Endothelial cell of umbilical vein (primary cell): ENCODE data around the gene GPHB5. TPM values are rescaled to one million over a fixed set of nuclear protein-coding genes. Genes with fewer than 3 reads are reported as not detected.
A peak's percentile ranks its signal among the peaks of the same experiment; 100 is the strongest.

Experiments used
- BruUV-seq: library from RNA; stranded (reverse); fragments of 400-500 nt; replicated peaks from 2 replicates; lab custom pipeline; 2021; lab: Mats Ljungman, UMichigan
- CTCF ChIA-PET: fragments of 300-600, 350-600 bp; sonication (Branson Sonifier 250); formaldehyde crosslinking; loops from one replicate; lab custom pipeline; 2021; ENCODE audit warnings: antibody characterized with exemption, inconsistent platforms; lab: Charles Lee
- POLR2A ChIA-PET: fragments of 300-600, 350-600 bp; sonication (Branson Sonifier 250); formaldehyde crosslinking; loops from one replicate; lab custom pipeline; 2021; ENCODE audit warnings: antibody characterized with exemption, inconsistent platforms; lab: Charles Lee
- DNase-seq: peaks from one replicate; pipeline ENCODE4 v3.0.0-alpha.2; 2011; ENCODE audit warnings: low read depth, low spot score
- FAIRE-seq: peaks from 2 replicates; lab custom pipeline; 2011; peaks lifted over from hg19 to GRCh38; lab: Jason Lieb, UNC
- H2AFZ ChIP-seq: 2 replicates; pipeline ENCODE4 v1.6.0; 2012; ENCODE audit warnings: low read depth, low read length, control low read depth, inconsistent platforms
- H3K27ac ChIP-seq: 2 replicates; pipeline ENCODE4 v1.5.1; 2011; ENCODE audit warnings: low read depth, mild to moderate bottlenecking, control low read depth, low read length, moderate library complexity; ENCODE audit not compliant: insufficient read depth
- H3K27me3 ChIP-seq, 2 experiments: 2 replicates each; pipeline versions ENCODE4 v1.6.0 to v1.6.1; 2011; ENCODE audit warnings: low read length in 2 of 2, mixed read lengths in 1 of 2; ENCODE audit not compliant: control insufficient read depth in 2 of 2, insufficient read depth in 2 of 2
- H3K36me3 ChIP-seq, 2 experiments: 2 replicates in 1 of 2; 3 replicates in 1 of 2; pipeline ENCODE4 v1.5.1; 2011; ENCODE audit warnings: low read length in 2 of 2, mild to moderate bottlenecking in 1 of 2, moderate library complexity in 1 of 2; ENCODE audit not compliant: control insufficient read depth in 2 of 2, insufficient read depth in 2 of 2; ENCODE audit errors: extremely low read depth in 1 of 2
- H3K4me1 ChIP-seq: 3 replicates; pipeline ENCODE4 v1.5.1; 2011; ENCODE audit warnings: mild to moderate bottlenecking, low read length; ENCODE audit not compliant: control insufficient read depth, insufficient read depth; ENCODE audit errors: extremely low read depth
- H3K4me2 ChIP-seq: 2 replicates; pipeline ENCODE4 v1.6.1; 2011; ENCODE audit warnings: low read length, control low read depth, mixed read lengths; ENCODE audit not compliant: insufficient read depth
- H3K4me3 ChIP-seq, 3 experiments: fragments of 200-600 bp in 1 of 3; sonication (generic), shearing (Covaris generic) in 1 of 3; replicated peaks in 1 of 3; 2 replicates each; pipeline ENCODE4 v1.5.1; 2011 to 2016; ENCODE audit warnings: control low read depth in 3 of 3, low read length in 3 of 3, mild to moderate bottlenecking in 2 of 3, inconsistent platforms in 1 of 3, low read depth in 1 of 3, moderate library complexity in 1 of 3; ENCODE audit not compliant: insufficient read depth in 1 of 3
- H3K79me2 ChIP-seq: 2 replicates; pipeline ENCODE4 v1.6.0; 2012; ENCODE audit warnings: low read length, inconsistent platforms; ENCODE audit not compliant: control insufficient read depth, insufficient read depth
- H3K9ac ChIP-seq: replicated peaks from 2 replicates; pipeline ENCODE3; 2011; ENCODE audit warnings: low read length, control low read depth; ENCODE audit not compliant: insufficient read depth; ENCODE audit errors: extremely low read depth
- H3K9me1 ChIP-seq: replicated peaks from 3 replicates; pipeline ENCODE4 v1.6.0; 2011; ENCODE audit warnings: mild to moderate bottlenecking, low read length; ENCODE audit not compliant: control insufficient read depth, insufficient read depth; ENCODE audit errors: extremely low read depth
- H3K9me3 ChIP-seq: replicated peaks from 2 replicates; pipeline ENCODE4 v1.5.1; 2012; ENCODE audit warnings: low read length, inconsistent platforms; ENCODE audit not compliant: control insufficient read depth, insufficient read depth
- H4K20me1 ChIP-seq: replicated peaks from 2 replicates; pipeline ENCODE3; 2011; ENCODE audit warnings: mild to moderate bottlenecking, low read length; ENCODE audit not compliant: control insufficient read depth, insufficient read depth; ENCODE audit errors: extremely low read depth
- CTCF ChIP-seq, 2 donors: IDR thresholded peaks; 1 replicate in 1 of 2; 2 replicates in 1 of 2; pipeline ENCODE4 v1.5.1; 2011; ENCODE audit warnings: low read length in 2 of 2, mild to moderate bottlenecking in 2 of 2, moderate library complexity in 2 of 2, control low read depth in 1 of 2, inconsistent platforms in 1 of 2, low read depth in 1 of 2; ENCODE audit not compliant: insufficient read depth in 1 of 2; ENCODE audit errors: extremely low read depth in 1 of 2
- JUN ChIP-seq: IDR thresholded peaks from 2 replicates; pipeline ENCODE4 v1.6.1; 2011; ENCODE audit warnings: borderline replicate concordance, low read depth; ENCODE audit not compliant: insufficient read length, insufficient read depth
- MAX ChIP-seq: IDR thresholded peaks from 2 replicates; pipeline ENCODE4 v1.6.1; 2011; ENCODE audit not compliant: insufficient read depth, insufficient read length
- POLR2A ChIP-seq: IDR thresholded peaks from 2 replicates; pipeline ENCODE4 v1.6.1; 2012; ENCODE audit warnings: low read depth, mild to moderate bottlenecking, control low read depth, low read length
- POLR2AphosphoS5 ChIP-seq: IDR thresholded peaks from 2 replicates; pipeline ENCODE4 v1.6.1; 2012; ENCODE audit warnings: low read depth, mild to moderate bottlenecking, control low read depth, low read length, moderate library complexity; ENCODE audit not compliant: insufficient read depth
- dilution Hi-C: fragments of 300-500 bp; cut with MboI; formaldehyde crosslinking; loops from one replicate; pipeline ENCODE4 v1.15.0; 2019; ENCODE audit warnings: low sequenced_read_pairs; ENCODE audit not compliant: extremely low pct_ligation_motif_present
- intact Hi-C: fragments of 100-400 bp; cut with micrococcal nuclease; formaldehyde crosslinking; loops from one replicate; pipeline ENCODE4 v1.10.0; 2022
- polyA plus RNA-seq, 4 experiments: library from polyadenylated mRNA; depleted of rRNA in 3 of 4; stranded (reverse) in 3 of 4; unstranded in 1 of 4; fragments of >200 nt; gene quantifications; 2 replicates each; pipeline versions ENCODE4 v1.2.1 to v1.2.3, GENCODE V29; 2011 to 2012; ENCODE audit warnings: missing spikeins in 1 of 4
- total RNA-seq: library from RNA; stranded (reverse); gene quantifications from 2 replicates; pipeline ENCODE4 v1.2.3, GENCODE V29; 2021

Gene GPHB5
- total and polyA plus RNA-seq, 2 donors (not counting 3 experiments of a cell fraction or from before 2014, with no cell fraction given): not detected

- Histone ChIP-seq H3K27me3 (peaks cover 0 to 10% of the 10 kb centered on the region in 2 experiments), H3K79me2 (no peaks in the 10 kb centered on the region), H4K20me1 (no peaks in the 10 kb centered on the region), H3K4me2 (no peak overlapping the region), H3K9me1 (no peaks in the 10 kb centered on the region), H3K4me1 (no peaks in the 10 kb centered on the region), H3K36me3 (peaks cover 4 to 5% of the 10 kb centered on the region in 2 experiments), H3K9me3 (no peaks in the 10 kb centered on the region), H3K4me3 (no peak overlapping the region), H2AFZ (no peak overlapping the region), H3K9ac (no peak overlapping the region), H3K27ac (no peak overlapping the region)
- intact Hi-C loops (no loop called here), dilution Hi-C loops (no loop called here)
- no peak for TF ChIP-seq POLR2AphosphoS5
- TF ChIP-seq POLR2A: peak; percentile 8
- TF ChIP-seq JUN: no peak
- TF ChIP-seq MAX: no peak
- no TSS peak for BruUV-seq
- no peak for DNase-seq
- no peak for FAIRE-seq
- POLR2A ChIA-PET: no interaction called here
- CTCF ChIA-PET: interaction anchor here (0.6 to 3.7 kb wide), 2 partner anchors 12 to 1090 kb away, joined by 3 to 11 read pairs; partner anchors contain the start of gene MTHFD1
These were observed 21.2 kb downstream of the GPHB5 start for GRCh38 chr14:63297372-63298063.

- no peak for TF ChIP-seq CTCF (IDR thresholded peaks at IDR 0.05; ENCODE audit: extremely low read depth in 1 of 2, insufficient read depth in 1 of 2, low read depth in 1 of 2, low read length in 2 of 2)
- TF ChIP-seq POLR2A: peak; percentile 5
- Histone ChIP-seq H3K79me2 (no peaks in the 10 kb centered on the region), H3K9me3 (no peaks in the 10 kb centered on the region), H3K36me3 (peaks cover 14 to 15% of the 10 kb centered on the region in 2 experiments), H4K20me1 (no peaks in the 10 kb centered on the region), H2AFZ (no peak overlapping the region), H3K9ac (no peak overlapping the region), H3K4me2 (no peak overlapping the region), H3K4me3 (no peak overlapping the region), H3K9me1 (no peaks in the 10 kb centered on the region), H3K27me3 (peaks cover 0 to 8% of the 10 kb centered on the region in 2 experiments), H3K4me1 (no peaks in the 10 kb centered on the region), H3K27ac (no peak overlapping the region)
- no TSS peak for BruUV-seq
- dilution Hi-C loops (no loop called here), intact Hi-C loops (no loop called here)
- POLR2A ChIA-PET: no interaction called here
- CTCF ChIA-PET: interaction anchor here (3.7 kb wide), 1 partner anchor 13 kb away, joined by 11 read pairs; no protein-coding TSS in a partner anchor
- no peak for FAIRE-seq
- peak; percentile 47 for DNase-seq
These were observed 22.6 kb downstream of the GPHB5 start for GRCh38 chr14:63296060-63296563.
